Fibroblast of the aortic adventitia (primary cell): ENCODE measurements around the gene KDM4C. TPM values are rescaled to one million over a fixed set of nuclear protein-coding genes. Genes with fewer than 3 reads are reported as not detected.
"Not testable (repeated sequence)": the region's sequence is repeated elsewhere in the genome, so short reads cannot be mapped to it uniquely, and the experiment has no call there.

ENCODE experiments used
- DNase-seq: peaks from one replicate; pipeline ENCODE4 v3.0.0-alpha.2; 2010; ENCODE audit warnings: low read depth
- H3K4me3 ChIP-seq: 2 replicates; pipeline ENCODE4 v1.5.1; 2011; ENCODE audit warnings: low read depth, mild to moderate bottlenecking, control low read depth, low read length, moderate library complexity
- CTCF ChIP-seq: IDR thresholded peaks from 2 replicates; pipeline ENCODE4 v1.5.1; 2011; ENCODE audit warnings: mild to moderate bottlenecking, low read length, control low read depth, inconsistent platforms; ENCODE audit not compliant: insufficient read depth
- total RNA-seq: library from RNA; depleted of rRNA; stranded (reverse); fragments of >200 nt; gene quantifications from 2 replicates; pipeline ENCODE4 v1.2.3, GENCODE V29; 2012; ENCODE audit warnings: low replicate concordance

Gene KDM4C
- total RNA-seq, 1 donor, result 25.1 TPM

DNA sequence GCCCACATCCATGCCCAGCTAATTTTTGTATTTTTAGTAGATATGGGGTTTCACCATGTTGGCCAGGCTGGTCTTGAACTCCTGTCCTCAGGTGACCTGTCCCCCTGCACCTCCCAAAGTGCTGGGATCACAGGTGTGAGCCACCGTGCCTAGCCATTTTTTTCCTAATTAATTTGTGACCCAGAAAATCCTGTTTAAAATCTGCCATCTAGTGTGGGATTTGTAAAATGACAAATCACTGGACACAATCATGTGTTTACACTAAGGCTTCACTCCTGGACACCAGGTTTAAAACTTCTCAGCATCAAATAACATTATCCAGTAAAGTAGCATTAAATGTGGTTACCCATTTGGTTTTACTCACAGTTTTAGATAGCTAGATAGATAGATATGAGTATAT is 18.6 kb upstream of the KDM4C start:
- peak; percentile 27 for DNase-seq
- TF ChIP-seq CTCF, result peak; percentile 38
- no peak overlapping the region for H3K4me3 ChIP-seq

DNA sequence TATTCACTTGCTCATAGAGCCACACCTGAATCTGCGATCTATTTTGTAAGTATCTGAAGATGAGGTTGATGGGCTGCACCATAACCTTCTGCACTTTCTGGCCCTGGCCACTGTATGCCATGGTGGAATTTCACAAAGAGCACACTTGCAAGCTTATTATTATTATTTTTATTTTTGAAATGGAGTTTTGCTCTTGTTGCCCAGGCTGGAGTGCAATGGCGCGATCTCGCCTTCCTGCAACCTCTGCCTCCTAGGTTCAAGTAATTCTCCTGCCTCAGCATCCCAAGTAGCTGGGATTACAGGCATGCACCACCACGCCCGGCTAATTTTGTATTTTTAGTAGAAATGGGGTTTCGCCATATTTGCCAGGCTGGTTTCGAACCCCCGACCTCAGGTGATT is 8.9 kb upstream of the KDM4C start:
- not testable (repeated sequence) for H3K4me3 ChIP-seq, DNase-seq

DNA sequence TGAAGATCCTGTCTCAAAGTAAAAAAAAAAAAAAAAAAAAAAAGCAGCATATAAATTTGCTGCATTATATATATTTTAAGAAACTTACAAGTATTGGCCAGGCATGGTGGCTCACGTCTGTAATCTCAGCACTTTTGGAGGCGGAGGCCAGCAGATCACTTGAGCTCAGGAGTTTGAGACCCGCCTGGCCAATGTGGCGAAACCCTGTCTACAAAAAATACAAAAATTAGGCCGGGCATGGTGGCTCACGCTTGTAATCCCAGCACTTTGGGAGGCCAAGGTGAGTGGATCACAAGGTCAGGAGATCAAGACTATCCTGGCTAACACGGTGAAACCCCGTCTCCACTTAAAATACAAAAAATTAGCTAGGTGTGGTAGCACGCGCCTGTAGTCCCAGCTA is 2.9 kb upstream of the KDM4C start:
- not testable (repeated sequence) for DNase-seq, H3K4me3 ChIP-seq

GRCh38 chr9:6757132-6757455 is 679 bp upstream of the KDM4C start:
- DNase-seq, result peak; percentile 78
- TF ChIP-seq CTCF, result no peak

DNA sequence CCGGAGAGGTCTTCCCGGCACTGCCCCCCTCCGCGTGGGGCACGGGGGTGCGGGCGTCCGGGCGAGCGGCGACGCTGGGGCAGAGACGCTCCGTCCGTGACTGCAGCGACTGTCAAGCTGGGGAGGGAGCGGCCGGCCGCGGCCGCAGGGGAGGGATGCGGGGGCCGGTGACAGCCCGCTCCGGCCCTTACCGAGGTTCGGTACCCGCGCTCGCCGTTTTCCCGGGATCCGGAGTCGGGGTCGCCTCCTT is 400 bp downstream of the KDM4C start:
- H3K4me3 ChIP-seq, result peak overlapping the region; percentile 92
- no peak for TF ChIP-seq CTCF
- DNase-seq, result no peak

More at GRCh38 chr9:6757132-6757455, 679 bp upstream of the KDM4C start:
- peak overlapping the region; percentile 92 for H3K4me3 ChIP-seq

- DNase-seq, result no peak
- TF ChIP-seq CTCF, result peak; percentile 6
- peak overlapping the region; percentile 92 for H3K4me3 ChIP-seq
These were observed 868 bp downstream of the KDM4C start for GRCh38 chr9:6758498-6759184.

- peak; percentile 88 for DNase-seq
- H3K4me3 ChIP-seq, result peak overlapping the region; percentile 92
- no peak for TF ChIP-seq CTCF
These were observed 1.6 kb downstream of the KDM4C start for GRCh38 chr9:6759185-6759977.

DNA sequence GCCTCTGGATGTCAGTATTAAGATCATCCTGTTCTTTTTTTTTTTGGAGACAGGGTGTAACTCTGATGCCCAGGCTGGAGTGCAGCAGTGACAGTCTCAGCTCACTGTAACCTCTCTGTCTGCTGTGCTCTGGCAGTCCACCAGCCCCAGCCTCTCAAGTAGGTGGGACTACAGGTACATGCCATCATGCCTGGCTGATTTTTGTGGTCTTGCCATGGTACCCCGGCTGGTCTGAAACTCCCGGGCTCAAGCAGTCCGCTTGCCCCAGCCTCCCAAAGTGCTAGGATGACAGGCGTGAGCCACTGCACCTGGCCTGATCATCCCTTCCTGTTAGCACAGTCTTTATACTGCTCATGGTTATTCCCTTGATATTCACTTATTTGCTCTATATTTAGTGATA is 3.5 kb downstream of the KDM4C start:
- no peak for TF ChIP-seq CTCF
- DNase-seq, result no peak
- no peak overlapping the region for H3K4me3 ChIP-seq
